RWPE2 (cell line): Measurements from ENCODE around the gene RAB7A.

Experiments
- ATAC-seq: fragments of 200-7000 bp; cut with Tn5 transposase; 3 replicates; pipeline ENCODE4 v1.9.1; 2021; ENCODE audit warnings: low read depth
- DNase-seq: peaks from one replicate; pipeline ENCODE4 v3.0.0-alpha.2; 2020; ENCODE audit warnings: low spot score
- H3K27ac ChIP-seq: fragments of 450-650 bp; 2 replicates; pipeline ENCODE4 v1.5.1; 2017; ENCODE audit warnings: mild to moderate bottlenecking; ENCODE audit not compliant: poor library complexity, severe bottlenecking
- H3K27me3 ChIP-seq: fragments of 250-450 bp; sonication (Bioruptor Pico); 2 replicates; pipeline ENCODE4 v1.5.1; 2021; ENCODE audit warnings: mild to moderate bottlenecking, moderate library complexity; ENCODE audit not compliant: insufficient read depth, poor library complexity, severe bottlenecking
- H3K36me3 ChIP-seq: fragments of 250-450 bp; sonication (Bioruptor Pico); 2 replicates; pipeline ENCODE4 v1.5.1; 2020; ENCODE audit warnings: low read depth, mild to moderate bottlenecking, moderate library complexity
- H3K4me1 ChIP-seq: fragments of 250-450 bp; sonication (Bioruptor Pico); 2 replicates; pipeline ENCODE4 v1.5.1; 2021; ENCODE audit warnings: mild to moderate bottlenecking, moderate library complexity; ENCODE audit not compliant: insufficient read depth, poor library complexity, severe bottlenecking
- H3K4me3 ChIP-seq: fragments of 250-450 bp; sonication (Bioruptor Pico); 2 replicates; pipeline ENCODE4 v1.5.1; 2021; ENCODE audit warnings: mild to moderate bottlenecking, moderate library complexity; ENCODE audit not compliant: severe bottlenecking
- H3K9me3 ChIP-seq: fragments of 250-450 bp; sonication (Bioruptor Pico); 2 replicates; pipeline ENCODE4 v1.5.1; 2021; ENCODE audit warnings: mild to moderate bottlenecking, moderate library complexity; ENCODE audit not compliant: severe bottlenecking
- CTCF ChIP-seq: fragments of 450-650 bp; IDR thresholded peaks from one replicate; pipeline ENCODE4 v1.5.1; 2017; ENCODE audit warnings: mild to moderate bottlenecking, moderate library complexity; ENCODE audit not compliant: poor library complexity, severe bottlenecking

Gene RAB7A

GRCh38 chr3:128730471-128730870, 4.5 kb downstream of the RAB7A start:
- peaks cover 46% of the 10 kb centered on the region for H3K36me3 ChIP-seq
- H3K27ac ChIP-seq, result no peak overlapping the region
- H3K4me3 ChIP-seq, result no peak overlapping the region
- no peak for DNase-seq
- TF ChIP-seq CTCF, result no peak
- H3K27me3 ChIP-seq, result no peaks in the 10 kb centered on the region
- H3K9me3 ChIP-seq, result no peaks in the 10 kb centered on the region
- peaks cover 26% of the 10 kb centered on the region for H3K4me1 ChIP-seq
- no peak for ATAC-seq

GRCh38 chr3:128734523-128735189, 8.7 kb downstream of the RAB7A start:
- Histone ChIP-seq H3K27ac (peak overlapping the region; percentile 53), H3K4me3 (no peak overlapping the region), H3K4me1 (peaks cover 26% of the 10 kb centered on the region), H3K27me3 (no peaks in the 10 kb centered on the region), H3K9me3 (no peaks in the 10 kb centered on the region), H3K36me3 (peaks cover 60% of the 10 kb centered on the region)
- no peak for ATAC-seq
- DNase-seq, result no peak
- no peak for TF ChIP-seq CTCF

DNA sequence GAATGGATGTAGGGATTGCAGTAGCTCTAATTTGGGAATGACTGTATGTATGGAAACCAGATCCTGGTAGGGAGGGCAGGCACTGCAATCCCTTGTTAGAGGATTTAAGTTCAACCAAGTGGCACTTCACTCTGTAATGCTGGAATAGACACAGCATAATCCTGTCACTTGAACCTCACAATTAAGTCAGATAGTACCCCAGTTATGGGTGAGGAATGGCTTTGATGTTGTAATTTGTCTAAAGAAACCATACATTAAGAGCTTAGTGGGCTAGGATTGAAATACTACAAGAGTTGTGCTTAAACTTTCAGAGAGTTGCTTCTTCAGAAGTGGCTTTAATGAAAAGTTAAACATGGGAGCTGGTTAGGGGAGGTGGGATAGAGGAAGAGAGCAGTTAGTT, 9.3 kb downstream of the RAB7A start:
- Histone ChIP-seq H3K4me3 (no peak overlapping the region), H3K27me3 (no peaks in the 10 kb centered on the region), H3K9me3 (no peaks in the 10 kb centered on the region), H3K27ac (peak overlapping the region; percentile 53), H3K4me1 (peaks cover 26% of the 10 kb centered on the region), H3K36me3 (peaks cover 58% of the 10 kb centered on the region)
- DNase-seq, result no peak
- ATAC-seq, result no peak
- no peak for TF ChIP-seq CTCF

DNA sequence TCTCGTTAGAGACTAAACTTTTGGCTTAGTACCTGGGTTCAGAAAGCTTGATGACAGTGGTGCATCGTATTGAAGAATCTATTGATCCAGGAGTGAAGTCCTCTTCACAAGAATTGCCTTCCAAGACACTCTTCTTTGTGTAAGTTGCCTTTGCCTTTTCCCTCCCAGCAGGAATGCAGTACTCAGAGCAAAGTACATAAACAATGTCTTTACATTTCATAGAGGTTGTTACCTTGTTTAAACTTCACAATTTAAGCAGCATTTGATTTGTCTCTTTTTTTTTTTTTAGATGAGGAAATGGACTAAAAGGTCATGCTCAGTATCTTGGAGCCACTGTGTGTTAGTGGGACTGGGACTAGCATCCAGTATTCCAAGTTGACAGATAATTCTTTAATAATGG, 9.9 kb downstream of the RAB7A start:
- Histone ChIP-seq H3K9me3 (no peaks in the 10 kb centered on the region), H3K36me3 (peaks cover 54% of the 10 kb centered on the region), H3K27me3 (no peaks in the 10 kb centered on the region), H3K27ac (peak overlapping the region; percentile 53), H3K4me3 (no peak overlapping the region), H3K4me1 (peaks cover 26% of the 10 kb centered on the region)
- ATAC-seq (no peak), DNase-seq (no peak)
- no peak for TF ChIP-seq CTCF

GRCh38 chr3:128736601-128737000, 10.6 kb downstream of the RAB7A start:
- DNase-seq (no peak), ATAC-seq (peak; percentile 80)
- Histone ChIP-seq H3K27me3 (no peaks in the 10 kb centered on the region), H3K36me3 (peaks cover 61% of the 10 kb centered on the region), H3K27ac (peak overlapping the region; percentile 53), H3K9me3 (no peaks in the 10 kb centered on the region), H3K4me3 (no peak overlapping the region), H3K4me1 (peaks cover 26% of the 10 kb centered on the region)
- TF ChIP-seq CTCF, result no peak
